Measurements from ENCODE around the gene NRSN1.

DNA sequence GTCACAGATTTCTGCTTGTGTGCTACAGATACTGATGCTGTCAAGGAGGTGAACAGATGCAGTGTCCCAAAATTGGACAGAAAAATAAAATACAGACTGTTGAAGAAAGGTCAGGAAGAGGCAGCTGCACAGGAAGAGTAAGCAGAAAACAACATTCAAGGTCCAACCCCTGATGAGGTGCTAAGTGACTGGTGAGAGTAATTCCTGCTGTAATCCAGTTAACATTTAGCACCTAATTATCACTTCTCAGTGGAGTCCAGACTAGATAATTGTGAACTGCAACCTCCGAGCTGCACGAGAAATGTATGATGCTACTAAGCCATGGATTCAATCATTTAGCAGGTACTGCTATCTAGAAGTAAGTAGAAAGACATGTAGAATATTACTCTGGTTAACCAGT lies 36.3 kb upstream of the NRSN1 start:
- TF ChIP-seq, protein P1, sequence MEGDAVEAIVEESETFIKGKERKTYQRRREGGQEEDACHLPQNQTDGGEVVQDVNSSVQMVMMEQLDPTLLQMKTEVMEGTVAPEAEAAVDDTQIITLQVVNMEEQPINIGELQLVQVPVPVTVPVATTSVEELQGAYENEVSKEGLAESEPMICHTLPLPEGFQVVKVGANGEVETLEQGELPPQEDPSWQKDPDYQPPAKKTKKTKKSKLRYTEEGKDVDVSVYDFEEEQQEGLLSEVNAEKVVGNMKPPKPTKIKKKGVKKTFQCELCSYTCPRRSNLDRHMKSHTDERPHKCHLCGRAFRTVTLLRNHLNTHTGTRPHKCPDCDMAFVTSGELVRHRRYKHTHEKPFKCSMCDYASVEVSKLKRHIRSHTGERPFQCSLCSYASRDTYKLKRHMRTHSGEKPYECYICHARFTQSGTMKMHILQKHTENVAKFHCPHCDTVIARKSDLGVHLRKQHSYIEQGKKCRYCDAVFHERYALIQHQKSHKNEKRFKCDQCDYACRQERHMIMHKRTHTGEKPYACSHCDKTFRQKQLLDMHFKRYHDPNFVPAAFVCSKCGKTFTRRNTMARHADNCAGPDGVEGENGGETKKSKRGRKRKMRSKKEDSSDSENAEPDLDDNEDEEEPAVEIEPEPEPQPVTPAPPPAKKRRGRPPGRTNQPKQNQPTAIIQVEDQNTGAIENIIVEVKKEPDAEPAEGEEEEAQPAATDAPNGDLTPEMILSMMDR (IDR thresholded peaks at IDR 0.05 in 8 of 11, conservative IDR thresholded peaks at IDR 0.05 in 3 of 11): no peak
- no peak for TF ChIP-seq POLR2AphosphoS5 (IDR thresholded peaks at IDR 0.05)
- TF ChIP-seq POLR2A (IDR thresholded peaks at IDR 0.05): no peak

All from spleen (tissue), 7 donors.